Esophagus squamous epithelium (tissue), 4 donors: ENCODE results near the gene TMUB1.

Experiments used
- CTCF ChIP-seq, 6 experiments: fragments of 450-650 bp in 4 of 6; fragments of 200-600 bp in 2 of 6; sonication (generic) in 2 of 6; IDR thresholded peaks; one replicate each; pipeline ENCODE4 v1.5.1; 2016 to 2019; ENCODE audit warnings: antibody characterized with exemption in 6 of 6, mild to moderate bottlenecking in 4 of 6, moderate library complexity in 4 of 6
- POLR2A ChIP-seq, 4 donors: fragments of 450-650 bp; IDR thresholded peaks; one replicate each; pipeline ENCODE4 v1.6.1; 2017; ENCODE audit warnings: antibody characterized with exemption in 4 of 4, mild to moderate bottlenecking in 4 of 4, moderate library complexity in 3 of 4

GRCh38 chr7:151047976-151048815, 35.1 kb downstream of the TMUB1 start, which contains the start of gene ASIC3:
- TF ChIP-seq POLR2A (IDR thresholded peaks at IDR 0.05) (no peak), CTCF (IDR thresholded peaks at IDR 0.05) (no peak)
